WTC11 (cell line): ENCODE measurements around the gene GTPBP1. TPM values are rescaled to one million over a fixed set of nuclear protein-coding genes. Genes with fewer than 3 reads are reported as not detected.

ENCODE experiments used
- ATAC-seq: fragments of 200-7000 bp; cut with Tn5 transposase; 2 replicates; pipeline ENCODE4 v1.10.0; 2021; ENCODE audit warnings: mild to moderate bottlenecking, moderate library complexity
- CTCF ChIA-PET: fragments of 300-600 bp; sonication (Branson Sonifier 250); formaldehyde crosslinking; loops from one replicate; lab custom pipeline; 2021; ENCODE audit warnings: antibody characterized with exemption; lab: Charles Lee
- POLR2A ChIA-PET: fragments of 350-600 bp; sonication (Branson Sonifier 250); formaldehyde crosslinking; loops from one replicate; lab custom pipeline; 2021; ENCODE audit warnings: antibody characterized with exemption; lab: Charles Lee
- DNase-seq: peaks from one replicate; pipeline ENCODE4 v3.0.0; 2021; ENCODE audit warnings: low spot score
- H3K27ac Mint-ChIP-seq: 2 replicates; pipeline ENCODE4 v1.8.0; 2021; ENCODE audit warnings: mixed read lengths
- H3K27me3 Mint-ChIP-seq: 2 replicates; pipeline ENCODE4 v1.8.0; 2021; ENCODE audit warnings: low read depth, mild to moderate bottlenecking, moderate library complexity, mixed read lengths
- H3K36me3 Mint-ChIP-seq: 2 replicates; pipeline ENCODE4 v1.8.0; 2021; ENCODE audit warnings: mixed read lengths
- H3K4me1 Mint-ChIP-seq: 2 replicates; pipeline ENCODE4 v1.8.0; 2022; ENCODE audit warnings: mixed read lengths
- H3K4me3 Mint-ChIP-seq: 2 replicates; pipeline ENCODE4 v1.8.0; 2021; ENCODE audit warnings: mild to moderate bottlenecking, moderate library complexity, mixed read lengths
- H3K9me3 Mint-ChIP-seq: 2 replicates; pipeline ENCODE4 v1.8.0; 2021; ENCODE audit warnings: mixed read lengths
- AFF4 ChIP-seq: sonication (generic); formaldehyde crosslinking; IDR thresholded peaks from 2 replicates; pipeline ENCODE4 v1.8.1; 2023; ENCODE audit warnings: mild to moderate bottlenecking, missing genetic modification reagents, borderline replicate concordance
- ATF1 ChIP-seq: sonication (generic); formaldehyde crosslinking; IDR thresholded peaks from 2 replicates; pipeline ENCODE4 v1.8.1; 2023; ENCODE audit warnings: mild to moderate bottlenecking, moderate library complexity, missing genetic modification reagents
- CBFB ChIP-seq: sonication (generic); formaldehyde crosslinking; IDR thresholded peaks from 2 replicates; pipeline ENCODE4 v1.8.1; 2022; ENCODE audit warnings: mild to moderate bottlenecking, low read depth, missing genetic modification reagents
- ESRRA ChIP-seq: sonication (generic); formaldehyde crosslinking; IDR thresholded peaks from 2 replicates; pipeline ENCODE4 v1.8.1; 2022; ENCODE audit warnings: mild to moderate bottlenecking, missing genetic modification reagents, borderline replicate concordance
- GTF2I ChIP-seq: fragments of 250-450 bp; sonication (Bioruptor Pico); conservative IDR thresholded peaks from 2 replicates; pipeline ENCODE4 v1.4.0; 2021; ENCODE audit warnings: mild to moderate bottlenecking
- HMGXB4 ChIP-seq: sonication (generic); formaldehyde crosslinking; IDR thresholded peaks from 2 replicates; pipeline ENCODE4 v1.8.1; 2023; ENCODE audit warnings: mild to moderate bottlenecking, moderate library complexity, missing genetic modification reagents
- JAZF1 ChIP-seq: fragments of 250-450 bp; sonication (Bioruptor Pico); IDR thresholded peaks from 2 replicates; pipeline ENCODE4 v1.9.0; 2021; ENCODE audit warnings: moderate library complexity, mild to moderate bottlenecking, inconsistent platforms
- MYBL2 ChIP-seq: sonication (generic); formaldehyde crosslinking; IDR thresholded peaks from 2 replicates; pipeline ENCODE4 v1.8.1; 2023; ENCODE audit warnings: mild to moderate bottlenecking, moderate library complexity, missing genetic modification reagents
- NFE2L1 ChIP-seq: sonication (generic); formaldehyde crosslinking; IDR thresholded peaks from 2 replicates; pipeline ENCODE4 v1.8.1; 2023; ENCODE audit warnings: missing genetic modification reagents
- RELA ChIP-seq: sonication (generic); formaldehyde crosslinking; IDR thresholded peaks from 2 replicates; pipeline ENCODE4 v1.8.1; 2022; ENCODE audit warnings: missing genetic modification reagents, mild to moderate bottlenecking, borderline replicate concordance
- SMAD4 ChIP-seq: sonication (generic); formaldehyde crosslinking; IDR thresholded peaks from 2 replicates; pipeline ENCODE4 v1.8.0; 2022; ENCODE audit warnings: mild to moderate bottlenecking, missing genetic modification reagents
- TCF7 ChIP-seq: sonication (generic); formaldehyde crosslinking; IDR thresholded peaks from 2 replicates; pipeline ENCODE4 v1.8.0; 2022; ENCODE audit warnings: mild to moderate bottlenecking, low read depth, missing genetic modification reagents, moderate library complexity
- ZNF219 ChIP-seq: sonication (generic); formaldehyde crosslinking; IDR thresholded peaks from 2 replicates; pipeline ENCODE4 v1.8.0; 2023; ENCODE audit warnings: missing genetic modification reagents, mild to moderate bottlenecking, borderline replicate concordance
- ZNF512 ChIP-seq: sonication (generic); formaldehyde crosslinking; IDR thresholded peaks from 2 replicates; pipeline ENCODE4 v1.8.1; 2022; ENCODE audit warnings: missing genetic modification reagents, borderline replicate concordance
- ZNF671 ChIP-seq: fragments of 250-450 bp; sonication (Bioruptor Pico); IDR thresholded peaks from 2 replicates; pipeline ENCODE4 v1.8.0; 2021; ENCODE audit warnings: mild to moderate bottlenecking
- total RNA-seq: library from RNA; stranded (reverse); gene quantifications from 3 replicates; pipeline ENCODE4 v1.2.3, GENCODE V29; 2021
- TF ChIP-seq, protein P1 (sequence below): fragments of 250-450 bp; sonication (Bioruptor Pico); IDR thresholded peaks from 2 replicates; pipeline ENCODE4 v1.9.0; 2021; ENCODE audit warnings: mild to moderate bottlenecking
- TF ChIP-seq, protein P2 (sequence below): sonication (generic); formaldehyde crosslinking; IDR thresholded peaks from 2 replicates; pipeline ENCODE4 v1.8.0; 2023; ENCODE audit warnings: missing genetic modification reagents
- TF ChIP-seq, protein P3 (sequence below): sonication (generic); formaldehyde crosslinking; IDR thresholded peaks from 2 replicates; pipeline ENCODE4 v1.8.0; 2022; ENCODE audit warnings: mild to moderate bottlenecking, missing genetic modification reagents
- TF ChIP-seq, protein P4 (sequence below): fragments of 250-450 bp; sonication (Bioruptor Pico); IDR thresholded peaks from 2 replicates; pipeline ENCODE4 v2.1.2; 2022; ENCODE audit warnings: mild to moderate bottlenecking, moderate library complexity
- TF ChIP-seq, protein P5 (sequence below): sonication (generic); formaldehyde crosslinking; IDR thresholded peaks from 2 replicates; pipeline ENCODE4 v1.8.1; 2022; ENCODE audit warnings: low read depth, missing genetic modification reagents, borderline replicate concordance

The GTPBP1 gene
- total RNA-seq, 1 experiment from 2014 or later: 108 TPM

DNA sequence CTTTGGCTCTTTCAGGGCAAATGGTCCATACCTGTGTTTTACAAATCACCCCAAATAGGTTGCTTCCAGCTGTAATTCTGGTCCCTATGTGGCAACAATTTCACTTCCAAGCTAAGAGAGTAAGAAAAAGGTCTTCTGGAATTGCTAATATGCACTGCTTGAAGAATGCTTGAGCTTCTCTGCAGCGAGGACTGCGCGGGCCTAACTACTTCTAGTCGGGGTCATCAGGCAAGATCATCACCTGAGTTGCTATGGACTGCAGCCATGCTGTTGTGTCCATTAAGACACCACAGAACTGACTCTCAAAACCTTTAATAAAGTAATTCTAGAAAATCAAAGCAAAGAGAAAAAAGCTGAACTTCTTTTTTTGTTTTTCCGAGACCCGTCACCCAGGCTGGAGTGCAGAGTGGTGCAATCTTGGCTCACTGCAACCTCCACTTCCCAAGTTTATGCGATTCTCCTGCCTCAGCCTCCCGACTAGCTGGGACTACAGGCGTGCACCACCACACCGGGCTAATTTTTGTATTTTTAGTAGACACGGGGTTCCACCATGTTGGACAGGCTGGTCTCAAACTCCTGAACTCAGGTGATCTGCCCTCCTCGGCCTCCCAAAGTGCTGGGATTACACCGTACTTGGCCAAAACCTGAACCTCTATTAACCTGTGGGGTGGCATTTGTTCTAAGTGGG, 7.2 kb upstream of the GTPBP1 start (continued):
- TF ChIP-seq AFF4 (CRISPR knock-in tag): no peak
- TF ChIP-seq CBFB: no peak
- no peak for TF ChIP-seq ZNF512 (CRISPR knock-in tag)
- TF ChIP-seq, protein P1, sequence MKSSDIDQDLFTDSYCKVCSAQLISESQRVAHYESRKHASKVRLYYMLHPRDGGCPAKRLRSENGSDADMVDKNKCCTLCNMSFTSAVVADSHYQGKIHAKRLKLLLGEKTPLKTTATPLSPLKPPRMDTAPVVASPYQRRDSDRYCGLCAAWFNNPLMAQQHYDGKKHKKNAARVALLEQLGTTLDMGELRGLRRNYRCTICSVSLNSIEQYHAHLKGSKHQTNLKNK (CRISPR knock-in tag): no peak
- no peak for TF ChIP-seq ZNF219 (CRISPR knock-in tag)
- TF ChIP-seq RELA (CRISPR knock-in tag): no peak
- no peak for TF ChIP-seq MYBL2 (CRISPR knock-in tag)
- no peak for TF ChIP-seq JAZF1
- TF ChIP-seq ESRRA (CRISPR knock-in tag): no peak
- TF ChIP-seq, protein P2, sequence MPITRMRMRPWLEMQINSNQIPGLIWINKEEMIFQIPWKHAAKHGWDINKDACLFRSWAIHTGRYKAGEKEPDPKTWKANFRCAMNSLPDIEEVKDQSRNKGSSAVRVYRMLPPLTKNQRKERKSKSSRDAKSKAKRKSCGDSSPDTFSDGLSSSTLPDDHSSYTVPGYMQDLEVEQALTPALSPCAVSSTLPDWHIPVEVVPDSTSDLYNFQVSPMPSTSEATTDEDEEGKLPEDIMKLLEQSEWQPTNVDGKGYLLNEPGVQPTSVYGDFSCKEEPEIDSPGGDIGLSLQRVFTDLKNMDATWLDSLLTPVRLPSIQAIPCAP (CRISPR knock-in tag): no peak
- no peak for TF ChIP-seq NFE2L1 (CRISPR knock-in tag)
- TF ChIP-seq, all 79 proteins: peak for 0

- Mint-ChIP-seq H3K27me3 (no peaks in the 10 kb centered on the region; the same call in 1 of the 2 replicates), H3K36me3 (peaks cover 11% of the 10 kb centered on the region), H3K27ac (no peak overlapping the region), H3K4me3 (peak overlapping the region; percentile 96), H3K4me1 (peaks cover 47% of the 10 kb centered on the region), H3K9me3 (no peaks in the 10 kb centered on the region)
- no peak for TF ChIP-seq HMGXB4
- CTCF ChIA-PET: interaction anchor here (1.1 to 1.7 kb wide), 5 partner anchors 17 to 171 kb away, joined by 3 to 7 read pairs (median 3); partner anchors contain the start of gene TOMM22
- ATAC-seq: no peak
- no peak for DNase-seq
- POLR2A ChIA-PET: interaction anchor here (1.2 kb wide), 1 partner anchor 18 kb away, joined by 9 read pairs; the partner anchor contains the start of gene TOMM22
Observed at GRCh38 chr22:38699143-38699542, 6.6 kb upstream of the GTPBP1 start.

DNA sequence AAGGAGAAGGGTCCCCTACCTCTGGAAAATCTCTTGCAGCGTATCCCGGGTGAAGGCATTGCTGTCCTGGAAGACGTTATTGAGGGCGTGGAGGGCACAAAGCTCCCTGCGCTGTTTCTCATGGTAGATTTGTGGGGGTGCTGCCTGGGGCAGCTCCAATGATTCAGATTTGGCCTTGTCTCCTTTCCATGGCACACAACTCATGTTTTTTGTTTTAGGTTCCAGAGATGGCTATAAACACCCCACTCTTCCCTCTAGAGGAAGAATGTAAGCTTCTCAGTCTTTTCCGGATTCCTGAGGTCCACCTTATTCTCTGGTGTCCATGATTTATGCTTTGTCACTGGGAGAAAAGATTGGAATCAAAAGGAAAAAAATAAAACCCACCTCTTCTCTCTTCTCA, 6.0 kb upstream of the GTPBP1 start:
- Mint-ChIP-seq H3K27ac (peak overlapping the region; percentile 42), H3K4me1 (peaks cover 51% of the 10 kb centered on the region), H3K27me3 (no peaks in the 10 kb centered on the region; the same call in 1 of the 2 replicates), H3K4me3 (peak overlapping the region; percentile 96), H3K9me3 (no peaks in the 10 kb centered on the region), H3K36me3 (peaks cover 10% of the 10 kb centered on the region)
- DNase-seq (no peak), ATAC-seq (no peak)
- ChIA-PET POLR2A (interaction anchor here (1.2 kb wide), 1 partner anchor 18 kb away, joined by 9 read pairs; the partner anchor contains the start of gene TOMM22), CTCF (interaction anchor here (0.5 to 1.5 kb wide), 5 partner anchors 18 to 170 kb away, joined by 3 to 7 read pairs (median 3); partner anchors contain the start of gene TOMM22)
- no peak for TF ChIP-seq TCF7 (CRISPR knock-in tag)
- no peak for TF ChIP-seq ZNF671 (CRISPR knock-in tag)
- no peak for TF ChIP-seq ATF1 (CRISPR knock-in tag)
- TF ChIP-seq, protein P3, sequence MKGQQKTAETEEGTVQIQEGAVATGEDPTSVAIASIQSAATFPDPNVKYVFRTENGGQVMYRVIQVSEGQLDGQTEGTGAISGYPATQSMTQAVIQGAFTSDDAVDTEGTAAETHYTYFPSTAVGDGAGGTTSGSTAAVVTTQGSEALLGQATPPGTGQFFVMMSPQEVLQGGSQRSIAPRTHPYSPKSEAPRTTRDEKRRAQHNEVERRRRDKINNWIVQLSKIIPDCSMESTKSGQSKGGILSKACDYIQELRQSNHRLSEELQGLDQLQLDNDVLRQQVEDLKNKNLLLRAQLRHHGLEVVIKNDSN (CRISPR knock-in tag): no peak
- TF ChIP-seq CBFB: no peak
- TF ChIP-seq, protein P4, sequence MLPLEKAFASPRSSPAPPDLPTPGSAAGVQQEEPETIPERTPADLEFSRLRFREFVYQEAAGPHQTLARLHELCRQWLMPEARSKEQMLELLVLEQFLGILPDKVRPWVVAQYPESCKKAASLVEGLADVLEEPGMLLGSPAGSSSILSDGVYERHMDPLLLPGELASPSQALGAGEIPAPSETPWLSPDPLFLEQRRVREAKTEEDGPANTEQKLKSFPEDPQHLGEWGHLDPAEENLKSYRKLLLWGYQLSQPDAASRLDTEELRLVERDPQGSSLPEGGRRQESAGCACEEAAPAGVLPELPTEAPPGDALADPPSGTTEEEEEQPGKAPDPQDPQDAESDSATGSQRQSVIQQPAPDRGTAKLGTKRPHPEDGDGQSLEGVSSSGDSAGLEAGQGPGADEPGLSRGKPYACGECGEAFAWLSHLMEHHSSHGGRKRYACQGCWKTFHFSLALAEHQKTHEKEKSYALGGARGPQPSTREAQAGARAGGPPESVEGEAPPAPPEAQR (CRISPR knock-in tag): no peak
- TF ChIP-seq SMAD4 (CRISPR knock-in tag): no peak
- TF ChIP-seq, protein P5, sequence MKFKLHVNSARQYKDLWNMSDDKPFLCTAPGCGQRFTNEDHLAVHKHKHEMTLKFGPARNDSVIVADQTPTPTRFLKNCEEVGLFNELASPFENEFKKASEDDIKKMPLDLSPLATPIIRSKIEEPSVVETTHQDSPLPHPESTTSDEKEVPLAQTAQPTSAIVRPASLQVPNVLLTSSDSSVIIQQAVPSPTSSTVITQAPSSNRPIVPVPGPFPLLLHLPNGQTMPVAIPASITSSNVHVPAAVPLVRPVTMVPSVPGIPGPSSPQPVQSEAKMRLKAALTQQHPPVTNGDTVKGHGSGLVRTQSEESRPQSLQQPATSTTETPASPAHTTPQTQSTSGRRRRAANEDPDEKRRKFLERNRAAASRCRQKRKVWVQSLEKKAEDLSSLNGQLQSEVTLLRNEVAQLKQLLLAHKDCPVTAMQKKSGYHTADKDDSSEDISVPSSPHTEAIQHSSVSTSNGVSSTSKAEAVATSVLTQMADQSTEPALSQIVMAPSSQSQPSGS: no peak
- no peak for TF ChIP-seq GTF2I (CRISPR knock-in tag)
